GM23338 (cell line): ENCODE data around the gene ADAM30. TPM values are rescaled to one million over a fixed set of nuclear protein-coding genes. Genes with fewer than 3 reads are reported as not detected.

Source experiments
- ATAC-seq: fragments of 200-7000 bp; cut with Tn5 transposase; 3 replicates; pipeline ENCODE4 v1.9.1; 2020
- DNase-seq: peaks from one replicate; pipeline ENCODE4 v3.0.0-alpha.2; 2015; ENCODE audit warnings: low spot score
- H2AFZ ChIP-seq: fragments of 200-600 bp; sonication (generic); 2 replicates; pipeline ENCODE4 v1.8.0; 2016; ENCODE audit warnings: antibody characterized with exemption, mild to moderate bottlenecking, moderate library complexity
- H3F3A ChIP-seq: fragments of 200-600 bp; sonication (generic); replicated peaks from 2 replicates; pipeline ENCODE4 v1.8.0; 2017; ENCODE audit warnings: antibody characterized with exemption, mixed run types, low read depth
- H3K27ac ChIP-seq: fragments of 200-600 bp; sonication (generic); 2 replicates; pipeline ENCODE4 v1.6.1; 2016; ENCODE audit warnings: low read depth
- H3K27me3 ChIP-seq: fragments of 200-600 bp; sonication (generic); 2 replicates; pipeline ENCODE4 v1.8.0; 2016; ENCODE audit warnings: mild to moderate bottlenecking, mixed run types, moderate library complexity; ENCODE audit not compliant: insufficient read depth
- H3K36me3 ChIP-seq: fragments of 200-600 bp; sonication (generic); 2 replicates; pipeline ENCODE4 v1.8.0; 2016; ENCODE audit warnings: mild to moderate bottlenecking; ENCODE audit not compliant: insufficient read depth
- H3K4me1 ChIP-seq: fragments of 200-600 bp; sonication (generic); 2 replicates; pipeline ENCODE4 v1.8.0; 2016; ENCODE audit warnings: mild to moderate bottlenecking, moderate library complexity; ENCODE audit not compliant: insufficient read depth
- H3K4me2 ChIP-seq: fragments of 200-600 bp; sonication (generic); 2 replicates; pipeline ENCODE4 v1.7.1; 2017; ENCODE audit warnings: mixed run types
- H3K4me3 ChIP-seq: fragments of 200-600 bp; sonication (generic); 2 replicates; pipeline ENCODE4 v1.6.1; 2016; ENCODE audit warnings: mixed run types
- H3K79me2 ChIP-seq: fragments of 200-600 bp; sonication (generic); replicated peaks from 2 replicates; pipeline ENCODE4 v1.8.0; 2017; ENCODE audit warnings: mild to moderate bottlenecking; ENCODE audit not compliant: insufficient read depth
- H3K9me2 ChIP-seq: fragments of 200-600 bp; sonication (generic); 2 replicates; pipeline ENCODE4 v1.8.0; 2017; ENCODE audit not compliant: insufficient read depth
- H4K20me1 ChIP-seq: fragments of 200-600 bp; sonication (generic); replicated peaks from 2 replicates; pipeline ENCODE4 v1.8.0; 2017; ENCODE audit warnings: mild to moderate bottlenecking; ENCODE audit not compliant: insufficient read depth
- H3K27ac Mint-ChIP-seq: 2 replicates; pipeline ENCODE4 v1.8.0; 2020; ENCODE audit warnings: inconsistent platforms, mild to moderate bottlenecking, moderate library complexity, mixed read lengths
- H3K27me3 Mint-ChIP-seq: 3 replicates; pipeline ENCODE4 v1.8.0; 2022; ENCODE audit warnings: low read depth, mild to moderate bottlenecking, moderate library complexity, mixed read lengths, inconsistent platforms; ENCODE audit not compliant: insufficient read depth, poor library complexity
- H3K36me3 Mint-ChIP-seq: 3 replicates; pipeline ENCODE4 v1.8.0; 2021; ENCODE audit warnings: low read depth, mild to moderate bottlenecking, inconsistent platforms, moderate library complexity, mixed read lengths
- H3K4me1 Mint-ChIP-seq: 3 replicates; pipeline ENCODE4 v1.8.0; 2020; ENCODE audit warnings: mild to moderate bottlenecking, inconsistent platforms, mixed read lengths
- H3K4me3 Mint-ChIP-seq: 3 replicates; pipeline ENCODE4 v1.8.0; 2021; ENCODE audit warnings: moderate library complexity, mild to moderate bottlenecking, inconsistent platforms, mixed read lengths
- H3K9me3 Mint-ChIP-seq: 3 replicates; pipeline ENCODE4 v1.8.0; 2020; ENCODE audit warnings: moderate library complexity, mild to moderate bottlenecking, inconsistent platforms, mixed read lengths
- CREB1 ChIP-seq: fragments of 250-450 bp; sonication (Bioruptor Pico); IDR thresholded peaks from 2 replicates; pipeline ENCODE4 v1.5.0; 2020; ENCODE audit warnings: low read depth, mild to moderate bottlenecking, moderate library complexity
- EZH2 ChIP-seq: fragments of 200-600 bp; sonication (generic); IDR thresholded peaks from one replicate; pipeline ENCODE4 v1.8.0; 2017; ENCODE audit warnings: antibody characterized with exemption, mild to moderate bottlenecking, low read depth; ENCODE audit not compliant: unreplicated experiment
- EZH2phosphoT487 ChIP-seq: fragments of 200-600 bp; sonication (generic); IDR thresholded peaks from one replicate; pipeline ENCODE4 v1.8.1; 2018; ENCODE audit warnings: antibody characterized with exemption; ENCODE audit not compliant: unreplicated experiment
- JUNB ChIP-seq: IDR thresholded peaks from one replicate; pipeline ENCODE4 v1.6.1; 2016; ENCODE audit warnings: antibody characterized with exemption; ENCODE audit not compliant: unreplicated experiment
- NANOG ChIP-seq: IDR thresholded peaks from 2 replicates; pipeline ENCODE4 v1.6.1; 2016; ENCODE audit warnings: antibody characterized with exemption, borderline replicate concordance
- POLR2AphosphoS5 ChIP-seq: IDR thresholded peaks from 2 replicates; pipeline ENCODE4 v1.6.1; 2016; ENCODE audit warnings: antibody characterized with exemption, low read depth
- STAT1 ChIP-seq: IDR thresholded peaks from one replicate; pipeline ENCODE4 v1.6.1; 2016; ENCODE audit warnings: antibody characterized with exemption; ENCODE audit not compliant: unreplicated experiment
- ZNF114 ChIP-seq: fragments of 250-450 bp; sonication (Bioruptor Pico); IDR thresholded peaks from 2 replicates; pipeline ENCODE4 v1.5.0; 2020; ENCODE audit warnings: mild to moderate bottlenecking, moderate library complexity
- ZNF331 ChIP-seq: fragments of 250-450 bp; sonication (Bioruptor Pico); IDR thresholded peaks from 2 replicates; pipeline ENCODE4 v1.5.0; 2020; ENCODE audit warnings: low read depth, mild to moderate bottlenecking, moderate library complexity
- polyA plus RNA-seq: library from polyadenylated mRNA; unstranded; fragments of >200 nt; fragmentation: Nextera tagmentation; extraction: Ambion mirVana; gene quantifications from 2 replicates; pipeline ENCODE4 v1.2.1, GENCODE V29; 2016
- total RNA-seq: library from RNA; depleted of rRNA; stranded (reverse); fragments of >200 nt; shearing (Covaris generic); gene quantifications from 2 replicates; pipeline ENCODE4 v1.2.3, GENCODE V29; 2014
- TF ChIP-seq, protein P1 (sequence below): IDR thresholded peaks from one replicate; pipeline ENCODE4 v1.6.1; 2018; ENCODE audit warnings: antibody characterized with exemption; ENCODE audit not compliant: unreplicated experiment
- TF ChIP-seq, protein P2 (sequence below), 2 experiments: fragments of 200-600 bp in 1 of 2; sonication (generic) in 1 of 2; conservative IDR thresholded peaks; 2 replicates each; pipeline versions ENCODE4 v1.5.1 to v1.6.1; 2016 to 2017; ENCODE audit warnings: antibody characterized with exemption in 2 of 2, low read depth in 2 of 2, mild to moderate bottlenecking in 2 of 2, moderate library complexity in 1 of 2
- TF ChIP-seq, protein P3 (sequence below): fragments of 250-450 bp; sonication (Bioruptor Pico); IDR thresholded peaks from 2 replicates; pipeline ENCODE4 v1.5.0; 2020; ENCODE audit warnings: mild to moderate bottlenecking, moderate library complexity
- TF ChIP-seq, protein P4 (sequence below): IDR thresholded peaks from 2 replicates; pipeline ENCODE4 v1.6.1; 2016; ENCODE audit warnings: antibody characterized with exemption

The ADAM30 gene
- total and polyA plus RNA-seq, 2 experiments from 2014 or later: not detected

DNA sequence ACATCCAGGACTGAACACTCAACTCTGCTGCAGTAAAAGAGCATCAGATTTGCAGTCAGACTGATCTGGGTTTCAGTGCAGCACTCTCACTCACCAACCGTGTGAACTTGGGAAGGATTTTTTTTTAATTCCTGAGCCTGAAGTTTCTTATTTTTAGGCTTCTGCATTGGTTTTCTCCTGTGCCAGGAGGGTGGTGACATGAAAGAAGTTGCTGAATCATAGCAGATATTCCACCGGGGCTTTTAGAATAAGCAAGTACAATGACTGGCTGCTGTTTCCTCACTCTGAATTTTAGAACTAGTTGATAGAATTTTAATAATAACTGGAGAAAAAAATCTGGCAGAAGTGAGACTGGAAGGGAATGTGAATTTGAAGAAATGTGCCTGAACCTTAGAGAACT, 11.6 kb downstream of the ADAM30 start:
- Mint-ChIP-seq H3K9me3 (no peaks in the 10 kb centered on the region), H3K27ac (no peak overlapping the region), H3K4me3 (no peak overlapping the region), H3K4me1 (no peaks in the 10 kb centered on the region), H3K27me3 (peaks cover 2% of the 10 kb centered on the region), H3K36me3 (no peaks in the 10 kb centered on the region)
- H3K4me1 ChIP-seq: no peaks in the 10 kb centered on the region
- ATAC-seq: no peak
- no peaks in the 10 kb centered on the region for H3K27me3 ChIP-seq
- H3K36me3 ChIP-seq: no peaks in the 10 kb centered on the region
- no peaks in the 10 kb centered on the region for H4K20me1 ChIP-seq
- no peak overlapping the region for H3K27ac ChIP-seq
- TF ChIP-seq, protein P1, sequence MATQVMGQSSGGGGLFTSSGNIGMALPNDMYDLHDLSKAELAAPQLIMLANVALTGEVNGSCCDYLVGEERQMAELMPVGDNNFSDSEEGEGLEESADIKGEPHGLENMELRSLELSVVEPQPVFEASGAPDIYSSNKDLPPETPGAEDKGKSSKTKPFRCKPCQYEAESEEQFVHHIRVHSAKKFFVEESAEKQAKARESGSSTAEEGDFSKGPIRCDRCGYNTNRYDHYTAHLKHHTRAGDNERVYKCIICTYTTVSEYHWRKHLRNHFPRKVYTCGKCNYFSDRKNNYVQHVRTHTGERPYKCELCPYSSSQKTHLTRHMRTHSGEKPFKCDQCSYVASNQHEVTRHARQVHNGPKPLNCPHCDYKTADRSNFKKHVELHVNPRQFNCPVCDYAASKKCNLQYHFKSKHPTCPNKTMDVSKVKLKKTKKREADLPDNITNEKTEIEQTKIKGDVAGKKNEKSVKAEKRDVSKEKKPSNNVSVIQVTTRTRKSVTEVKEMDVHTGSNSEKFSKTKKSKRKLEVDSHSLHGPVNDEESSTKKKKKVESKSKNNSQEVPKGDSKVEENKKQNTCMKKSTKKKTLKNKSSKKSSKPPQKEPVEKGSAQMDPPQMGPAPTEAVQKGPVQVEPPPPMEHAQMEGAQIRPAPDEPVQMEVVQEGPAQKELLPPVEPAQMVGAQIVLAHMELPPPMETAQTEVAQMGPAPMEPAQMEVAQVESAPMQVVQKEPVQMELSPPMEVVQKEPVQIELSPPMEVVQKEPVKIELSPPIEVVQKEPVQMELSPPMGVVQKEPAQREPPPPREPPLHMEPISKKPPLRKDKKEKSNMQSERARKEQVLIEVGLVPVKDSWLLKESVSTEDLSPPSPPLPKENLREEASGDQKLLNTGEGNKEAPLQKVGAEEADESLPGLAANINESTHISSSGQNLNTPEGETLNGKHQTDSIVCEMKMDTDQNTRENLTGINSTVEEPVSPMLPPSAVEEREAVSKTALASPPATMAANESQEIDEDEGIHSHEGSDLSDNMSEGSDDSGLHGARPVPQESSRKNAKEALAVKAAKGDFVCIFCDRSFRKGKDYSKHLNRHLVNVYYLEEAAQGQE: no peak
- TF ChIP-seq JUNB: no peak
- TF ChIP-seq EZH2phosphoT487: no peak
- TF ChIP-seq NANOG: no peak
- TF ChIP-seq ZNF114: no peak
- no peak for TF ChIP-seq POLR2AphosphoS5
- no peak for TF ChIP-seq EZH2
- TF ChIP-seq STAT1: no peak
- TF ChIP-seq, protein P2, sequence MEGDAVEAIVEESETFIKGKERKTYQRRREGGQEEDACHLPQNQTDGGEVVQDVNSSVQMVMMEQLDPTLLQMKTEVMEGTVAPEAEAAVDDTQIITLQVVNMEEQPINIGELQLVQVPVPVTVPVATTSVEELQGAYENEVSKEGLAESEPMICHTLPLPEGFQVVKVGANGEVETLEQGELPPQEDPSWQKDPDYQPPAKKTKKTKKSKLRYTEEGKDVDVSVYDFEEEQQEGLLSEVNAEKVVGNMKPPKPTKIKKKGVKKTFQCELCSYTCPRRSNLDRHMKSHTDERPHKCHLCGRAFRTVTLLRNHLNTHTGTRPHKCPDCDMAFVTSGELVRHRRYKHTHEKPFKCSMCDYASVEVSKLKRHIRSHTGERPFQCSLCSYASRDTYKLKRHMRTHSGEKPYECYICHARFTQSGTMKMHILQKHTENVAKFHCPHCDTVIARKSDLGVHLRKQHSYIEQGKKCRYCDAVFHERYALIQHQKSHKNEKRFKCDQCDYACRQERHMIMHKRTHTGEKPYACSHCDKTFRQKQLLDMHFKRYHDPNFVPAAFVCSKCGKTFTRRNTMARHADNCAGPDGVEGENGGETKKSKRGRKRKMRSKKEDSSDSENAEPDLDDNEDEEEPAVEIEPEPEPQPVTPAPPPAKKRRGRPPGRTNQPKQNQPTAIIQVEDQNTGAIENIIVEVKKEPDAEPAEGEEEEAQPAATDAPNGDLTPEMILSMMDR (conservative IDR thresholded peaks at IDR 0.05; ENCODE audit: low read depth in 2 of 2): no peak
- TF ChIP-seq ZNF331 (CRISPR knock-in tag): no peak
- TF ChIP-seq, protein P3, sequence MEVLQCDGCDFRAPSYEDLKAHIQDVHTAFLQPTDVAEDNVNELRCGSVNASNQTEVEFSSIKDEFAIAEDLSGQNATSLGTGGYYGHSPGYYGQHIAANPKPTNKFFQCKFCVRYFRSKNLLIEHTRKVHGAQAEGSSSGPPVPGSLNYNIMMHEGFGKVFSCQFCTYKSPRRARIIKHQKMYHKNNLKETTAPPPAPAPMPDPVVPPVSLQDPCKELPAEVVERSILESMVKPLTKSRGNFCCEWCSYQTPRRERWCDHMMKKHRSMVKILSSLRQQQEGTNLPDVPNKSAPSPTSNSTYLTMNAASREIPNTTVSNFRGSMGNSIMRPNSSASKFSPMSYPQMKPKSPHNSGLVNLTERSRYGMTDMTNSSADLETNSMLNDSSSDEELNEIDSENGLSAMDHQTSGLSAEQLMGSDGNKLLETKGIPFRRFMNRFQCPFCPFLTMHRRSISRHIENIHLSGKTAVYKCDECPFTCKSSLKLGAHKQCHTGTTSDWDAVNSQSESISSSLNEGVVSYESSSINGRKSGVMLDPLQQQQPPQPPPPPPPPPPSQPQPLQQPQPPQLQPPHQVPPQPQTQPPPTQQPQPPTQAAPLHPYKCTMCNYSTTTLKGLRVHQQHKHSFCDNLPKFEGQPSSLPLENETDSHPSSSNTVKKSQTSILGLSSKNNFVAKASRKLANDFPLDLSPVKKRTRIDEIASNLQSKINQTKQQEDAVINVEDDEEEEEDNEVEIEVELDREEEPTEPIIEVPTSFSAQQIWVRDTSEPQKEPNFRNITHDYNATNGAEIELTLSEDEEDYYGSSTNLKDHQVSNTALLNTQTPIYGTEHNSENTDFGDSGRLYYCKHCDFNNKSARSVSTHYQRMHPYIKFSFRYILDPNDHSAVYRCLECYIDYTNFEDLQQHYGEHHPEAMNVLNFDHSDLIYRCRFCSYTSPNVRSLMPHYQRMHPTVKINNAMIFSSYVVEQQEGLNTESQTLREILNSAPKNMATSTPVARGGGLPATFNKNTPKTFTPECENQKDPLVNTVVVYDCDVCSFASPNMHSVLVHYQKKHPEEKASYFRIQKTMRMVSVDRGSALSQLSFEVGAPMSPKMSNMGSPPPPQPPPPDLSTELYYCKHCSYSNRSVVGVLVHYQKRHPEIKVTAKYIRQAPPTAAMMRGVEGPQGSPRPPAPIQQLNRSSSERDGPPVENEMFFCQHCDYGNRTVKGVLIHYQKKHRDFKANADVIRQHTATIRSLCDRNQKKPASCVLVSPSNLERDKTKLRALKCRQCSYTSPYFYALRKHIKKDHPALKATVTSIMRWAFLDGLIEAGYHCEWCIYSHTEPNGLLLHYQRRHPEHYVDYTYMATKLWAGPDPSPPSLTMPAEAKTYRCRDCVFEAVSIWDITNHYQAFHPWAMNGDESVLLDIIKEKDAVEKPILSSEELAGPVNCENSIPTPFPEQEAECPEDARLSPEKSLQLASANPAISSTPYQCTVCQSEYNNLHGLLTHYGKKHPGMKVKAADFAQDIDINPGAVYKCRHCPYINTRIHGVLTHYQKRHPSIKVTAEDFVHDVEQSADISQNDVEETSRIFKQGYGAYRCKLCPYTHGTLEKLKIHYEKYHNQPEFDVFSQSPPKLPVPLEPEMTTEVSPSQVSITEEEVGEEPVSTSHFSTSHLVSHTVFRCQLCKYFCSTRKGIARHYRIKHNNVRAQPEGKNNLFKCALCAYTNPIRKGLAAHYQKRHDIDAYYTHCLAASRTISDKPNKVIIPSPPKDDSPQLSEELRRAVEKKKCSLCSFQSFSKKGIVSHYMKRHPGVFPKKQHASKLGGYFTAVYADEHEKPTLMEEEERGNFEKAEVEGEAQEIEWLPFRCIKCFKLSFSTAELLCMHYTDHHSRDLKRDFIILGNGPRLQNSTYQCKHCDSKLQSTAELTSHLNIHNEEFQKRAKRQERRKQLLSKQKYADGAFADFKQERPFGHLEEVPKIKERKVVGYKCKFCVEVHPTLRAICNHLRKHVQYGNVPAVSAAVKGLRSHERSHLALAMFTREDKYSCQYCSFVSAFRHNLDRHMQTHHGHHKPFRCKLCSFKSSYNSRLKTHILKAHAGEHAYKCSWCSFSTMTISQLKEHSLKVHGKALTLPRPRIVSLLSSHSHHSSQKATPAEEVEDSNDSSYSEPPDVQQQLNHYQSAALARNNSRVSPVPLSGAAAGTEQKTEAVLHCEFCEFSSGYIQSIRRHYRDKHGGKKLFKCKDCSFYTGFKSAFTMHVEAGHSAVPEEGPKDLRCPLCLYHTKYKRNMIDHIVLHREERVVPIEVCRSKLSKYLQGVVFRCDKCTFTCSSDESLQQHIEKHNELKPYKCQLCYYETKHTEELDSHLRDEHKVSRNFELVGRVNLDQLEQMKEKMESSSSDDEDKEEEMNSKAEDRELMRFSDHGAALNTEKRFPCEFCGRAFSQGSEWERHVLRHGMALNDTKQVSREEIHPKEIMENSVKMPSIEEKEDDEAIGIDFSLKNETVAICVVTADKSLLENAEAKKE (CRISPR knock-in tag): no peak
- TF ChIP-seq CREB1 (CRISPR knock-in tag): no peak
- TF ChIP-seq, protein P4, sequence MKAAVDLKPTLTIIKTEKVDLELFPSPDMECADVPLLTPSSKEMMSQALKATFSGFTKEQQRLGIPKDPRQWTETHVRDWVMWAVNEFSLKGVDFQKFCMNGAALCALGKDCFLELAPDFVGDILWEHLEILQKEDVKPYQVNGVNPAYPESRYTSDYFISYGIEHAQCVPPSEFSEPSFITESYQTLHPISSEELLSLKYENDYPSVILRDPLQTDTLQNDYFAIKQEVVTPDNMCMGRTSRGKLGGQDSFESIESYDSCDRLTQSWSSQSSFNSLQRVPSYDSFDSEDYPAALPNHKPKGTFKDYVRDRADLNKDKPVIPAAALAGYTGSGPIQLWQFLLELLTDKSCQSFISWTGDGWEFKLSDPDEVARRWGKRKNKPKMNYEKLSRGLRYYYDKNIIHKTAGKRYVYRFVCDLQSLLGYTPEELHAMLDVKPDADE: no peak
- H3K79me2 ChIP-seq: no peaks in the 10 kb centered on the region
- H3K9me2 ChIP-seq: no peaks in the 10 kb centered on the region
- H2AFZ ChIP-seq: 0 out of 2 replicates have a peak overlapping the region, but pooled peaks have one; percentile 38
- no peak overlapping the region for H3K4me2 ChIP-seq
- DNase-seq: no peak
- H3K4me3 ChIP-seq: no peak overlapping the region
- H3F3A ChIP-seq: no peaks in the 10 kb centered on the region
